ENCODE results near the gene RPL23.
"Not testable (repeated sequence)": the region's sequence is repeated elsewhere in the genome, so short reads cannot be mapped to it uniquely, and the experiment has no call there.

The RPL23 gene

GRCh38 chr17:38867968-38868816, 14.7 kb upstream of the RPL23 start:
- no peak for DNase-seq (ENCODE audit: low read depth in 2 of 2)

DNA sequence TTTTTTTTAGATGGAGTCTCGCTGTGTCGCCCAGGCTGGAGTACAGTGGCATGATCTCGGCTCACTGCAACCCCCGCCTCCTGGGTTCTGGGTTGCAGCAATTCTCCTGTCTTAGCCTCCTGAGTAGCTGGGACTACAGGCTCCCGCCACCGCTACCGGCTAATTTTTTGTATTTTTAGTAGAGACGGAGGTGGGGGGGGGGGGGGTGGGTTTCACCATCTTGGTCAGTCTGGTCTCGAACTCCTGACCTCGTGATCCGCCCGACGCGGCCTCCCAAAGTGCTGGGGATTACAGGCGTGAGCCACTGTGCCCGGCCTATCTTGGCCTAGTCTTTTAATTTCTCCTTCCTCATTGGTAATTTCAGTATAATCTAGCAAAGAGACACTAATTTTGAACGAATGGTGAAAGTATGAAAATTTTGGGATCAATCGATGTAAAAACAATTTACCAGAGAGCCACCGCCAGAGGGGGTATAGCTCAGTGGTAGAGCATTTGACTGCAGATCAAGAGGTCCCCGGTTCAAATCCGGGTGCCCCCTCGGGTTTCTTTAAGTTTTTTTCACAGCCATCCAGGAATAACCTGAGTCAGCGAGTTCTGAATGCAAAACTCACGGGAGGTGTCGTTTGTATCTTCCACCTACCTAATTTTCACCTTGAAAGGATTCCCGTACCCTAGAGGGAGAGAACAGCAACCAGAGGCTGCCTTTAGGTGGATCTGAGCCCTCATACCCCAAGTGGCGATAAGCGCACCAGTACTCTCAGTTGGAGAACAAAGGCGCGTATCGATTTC, 13.9 kb upstream of the RPL23 start:
- DNase-seq (ENCODE audit: low read depth in 2 of 2): peak in 1 of 2 donors; percentile 29

- no peak for DNase-seq (ENCODE audit: low read depth in 2 of 2)
Observed at GRCh38 chr17:38864636-38865398, 11.3 kb upstream of the RPL23 start.

DNA sequence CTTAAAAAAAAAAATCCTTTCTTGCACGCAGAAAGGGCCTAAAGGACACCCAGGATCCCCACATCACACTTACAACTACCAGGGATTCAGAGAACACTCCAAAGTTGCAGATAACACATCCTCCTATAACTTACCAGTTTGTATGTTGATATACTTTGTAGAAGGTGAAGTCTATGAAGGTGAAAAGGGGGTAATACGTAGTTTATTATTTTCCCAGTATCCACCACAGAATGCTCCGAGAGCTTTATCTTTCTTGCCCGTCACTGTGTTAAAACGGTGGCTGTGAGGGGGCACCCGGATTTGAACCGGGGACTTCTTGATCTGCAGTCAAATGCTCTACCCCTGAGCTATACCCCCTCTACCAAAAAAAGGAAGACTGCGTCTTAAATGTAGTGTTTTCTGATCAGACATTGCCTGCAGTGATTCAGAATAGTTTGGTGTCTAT, 7.9 kb upstream of the RPL23 start:
- DNase-seq (ENCODE audit: low read depth in 2 of 2): no peak

GRCh38 chr17:38857271-38857670, 3.8 kb upstream of the RPL23 start:
- DNase-seq (ENCODE audit: low read depth in 2 of 2): no peak

GRCh38 chr17:38855101-38855714, 1.7 kb upstream of the RPL23 start:
- DNase-seq (ENCODE audit: low read depth in 2 of 2): not testable (repeated sequence)

GRCh38 chr17:38852771-38853291, 690 bp downstream of the RPL23 start:
- DNase-seq (ENCODE audit: low read depth in 2 of 2): no peak

DNA sequence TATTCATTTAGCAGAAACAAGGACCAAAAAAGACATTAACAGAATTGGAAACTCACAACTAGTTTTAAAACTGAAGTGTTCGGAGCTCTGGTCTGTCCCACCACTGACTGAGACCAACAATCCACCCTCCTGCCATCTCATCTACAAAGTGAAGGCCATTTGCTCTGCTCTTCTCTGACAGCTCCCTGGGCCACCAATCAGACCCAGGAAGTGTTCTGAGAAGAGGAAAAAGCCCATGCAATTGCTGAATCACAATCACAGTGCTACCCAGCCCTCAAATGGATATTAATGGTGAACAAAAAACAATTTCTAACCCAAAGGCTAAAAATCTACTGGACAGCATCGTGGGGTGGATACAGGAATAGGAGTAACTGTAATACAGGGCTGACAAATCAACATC, 2.1 kb downstream of the RPL23 start:
- DNase-seq (ENCODE audit: low read depth in 2 of 2): no peak

GRCh38 chr17:38850374-38850773, 3.1 kb downstream of the RPL23 start:
- no peak for DNase-seq (ENCODE audit: low read depth in 2 of 2)

GRCh38 chr17:38848939-38849605, 4.4 kb downstream of the RPL23 start:
- DNase-seq (ENCODE audit: low read depth in 2 of 2): no peak

GRCh38 chr17:38848557-38848891, 5.0 kb downstream of the RPL23 start:
- DNase-seq (ENCODE audit: low read depth in 2 of 2): no peak

DNA sequence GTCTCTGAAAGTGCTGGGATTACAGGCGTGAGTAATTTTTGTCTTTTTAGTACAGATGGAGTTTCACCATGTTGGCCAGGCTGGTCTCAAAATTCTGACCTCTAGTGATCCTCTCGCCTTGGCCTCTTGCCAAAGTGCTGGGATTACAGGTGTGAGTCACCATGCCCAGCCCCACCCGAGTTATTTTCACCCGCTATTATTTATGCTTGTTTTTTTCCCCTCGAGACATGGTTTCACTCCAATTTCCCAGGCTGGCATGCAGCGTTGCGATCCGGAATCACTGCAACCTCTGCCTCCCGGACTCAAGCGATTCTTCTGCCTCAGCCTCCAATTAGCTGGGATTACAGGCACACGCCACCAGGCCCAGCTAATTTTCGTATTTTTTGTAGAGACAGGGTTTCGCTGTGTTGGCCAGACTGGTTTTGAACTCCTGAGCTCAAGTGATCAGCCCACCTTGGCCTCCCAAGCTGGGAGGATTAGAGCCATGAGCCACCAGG, 9.2 kb downstream of the RPL23 start:
- DNase-seq (ENCODE audit: low read depth in 2 of 2): no peak

DNA sequence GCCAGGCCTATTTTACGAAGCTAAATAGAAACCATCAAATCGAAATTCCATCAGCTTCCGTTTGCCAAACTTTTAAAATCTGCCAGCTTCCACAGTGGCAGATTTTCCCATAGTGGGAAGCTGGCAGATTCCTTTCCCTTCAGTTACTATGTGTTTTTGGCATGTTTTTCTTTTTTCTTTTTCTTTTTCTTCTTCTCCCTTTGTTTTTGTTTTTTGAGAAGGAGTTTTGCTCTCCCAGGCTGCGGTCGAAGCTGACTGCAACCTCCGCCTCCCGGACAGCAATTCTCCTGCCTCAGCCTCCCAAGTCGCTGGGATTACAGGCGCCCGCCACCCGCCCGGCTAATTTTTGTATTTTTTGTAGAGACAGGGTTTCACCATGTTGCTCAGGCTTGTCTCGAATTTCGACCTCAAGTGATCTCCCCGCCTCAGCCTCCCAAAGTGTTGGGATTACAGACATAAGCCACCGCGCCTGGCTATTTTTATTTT, 27.7 kb downstream of the RPL23 start:
- no peak for DNase-seq (ENCODE audit: low read depth in 2 of 2)

DNA sequence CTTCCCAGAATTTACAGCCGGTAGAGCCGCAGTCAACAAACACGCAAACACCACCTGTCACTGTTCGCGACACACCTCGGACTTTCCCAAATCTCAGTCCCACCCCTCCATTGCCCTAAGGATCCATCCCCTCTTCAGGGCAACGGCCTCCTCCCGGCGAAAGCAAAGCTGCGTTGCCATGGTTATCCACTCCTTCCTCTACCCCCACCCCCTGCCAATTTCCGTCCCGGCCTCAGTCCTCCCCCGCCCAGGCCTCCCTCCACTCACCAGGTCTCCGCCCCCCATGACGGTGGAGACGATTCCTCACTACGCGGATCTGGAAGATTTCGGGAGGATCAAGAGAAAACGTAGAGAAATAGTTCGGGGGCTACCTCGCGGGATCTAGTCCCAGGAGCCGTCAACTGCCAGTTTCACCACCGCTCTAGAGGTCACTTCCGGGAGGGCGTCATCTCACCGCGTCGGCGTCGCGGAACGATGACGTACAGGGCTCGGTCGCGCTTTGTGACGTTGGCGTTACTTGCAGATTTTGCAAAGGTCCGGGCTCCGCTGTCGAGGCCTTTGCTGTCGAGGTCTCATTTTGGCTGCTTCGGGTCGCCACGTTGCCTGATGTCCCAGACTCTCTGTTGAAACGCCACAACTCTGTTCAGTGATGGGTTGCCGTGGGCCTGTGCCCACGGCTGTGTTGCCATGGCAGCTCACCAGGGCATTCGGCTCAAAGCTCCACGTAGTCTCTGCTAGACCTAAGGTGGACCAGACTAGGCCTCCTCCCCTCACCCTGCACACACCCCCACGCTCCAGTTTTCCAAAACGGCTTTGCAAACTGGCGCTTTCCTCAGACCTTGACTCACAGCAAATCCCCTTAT, 28.4 kb downstream of the RPL23 start, which contains the start of gene CWC25:
Gene CWC25 (minus strand): TSS at position 423 of the 863 bp plus-strand sequence. CDS start 138 bp downstream, at position 285.
- peak; percentile 96 to 97 for DNase-seq (ENCODE audit: low read depth in 2 of 2)

- DNase-seq (ENCODE audit: low read depth in 2 of 2): no peak
Observed at GRCh38 chr17:38815576-38816193, 37.8 kb downstream of the RPL23 start.

GRCh38 chr17:38809828-38810227, 43.7 kb downstream of the RPL23 start:
- no peak for DNase-seq (ENCODE audit: low read depth in 2 of 2)

DNA sequence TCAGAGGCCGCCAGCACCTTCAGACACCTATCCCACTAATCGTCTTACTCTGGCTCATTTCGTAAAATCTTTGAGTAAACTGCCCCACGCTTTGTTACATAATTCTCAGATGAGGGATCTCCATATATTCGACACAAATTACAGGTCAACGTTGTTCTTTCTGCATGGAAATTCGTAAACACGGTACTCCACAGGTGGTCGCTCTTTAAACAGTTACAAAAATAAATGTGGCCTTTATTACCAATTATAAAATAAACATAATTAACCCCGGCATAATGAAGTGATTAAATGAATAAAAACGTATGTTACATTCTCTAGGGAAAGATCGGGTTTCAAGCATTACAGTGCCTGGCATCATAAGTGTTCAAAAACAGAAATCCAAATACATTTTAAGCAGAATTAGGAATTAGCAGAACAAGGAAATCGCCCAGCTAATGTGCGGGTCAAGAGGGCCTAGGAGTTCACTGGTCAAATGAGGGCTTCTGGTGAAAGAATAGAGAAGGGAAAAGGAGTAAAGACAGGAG, 53.2 kb downstream of the RPL23 start:
- DNase-seq (ENCODE audit: low read depth in 2 of 2): no peak

DNA sequence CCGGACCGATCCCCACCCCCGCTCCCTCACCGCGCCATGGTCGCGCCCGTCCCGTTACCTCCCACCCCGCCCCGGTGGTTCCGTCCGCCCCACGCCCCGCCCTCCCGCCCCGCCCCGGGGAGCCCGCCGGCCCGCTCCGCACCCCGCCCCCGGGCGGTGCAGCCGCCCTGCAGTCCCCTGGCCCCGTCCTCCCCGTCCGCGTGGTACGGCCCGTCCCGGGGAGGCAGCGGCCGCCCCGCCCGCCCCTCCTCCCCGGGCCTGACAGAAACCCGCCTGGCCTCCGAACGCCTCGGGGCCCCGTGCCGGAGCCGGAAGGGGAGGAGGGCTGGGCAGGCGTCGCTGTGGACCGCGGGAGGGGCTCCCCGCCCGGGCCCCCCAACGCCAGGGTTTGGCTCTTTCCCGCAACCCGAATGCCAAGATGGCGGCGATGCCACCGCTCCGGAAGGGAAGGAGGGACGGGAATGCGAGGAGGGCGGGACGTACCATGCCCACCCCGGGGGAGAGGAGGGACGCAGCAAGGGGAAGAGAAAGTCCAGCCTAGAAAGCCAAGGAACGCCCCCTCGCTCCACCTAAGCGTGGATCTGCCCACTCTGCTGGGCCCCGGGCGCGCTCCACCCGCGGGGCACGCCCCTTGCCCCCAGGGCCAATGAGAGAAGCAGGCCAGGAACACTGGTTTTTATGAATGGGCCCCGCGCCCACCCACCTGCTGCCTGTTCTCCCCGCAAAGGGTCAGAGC, 53.9 kb downstream of the RPL23 start, which contains the start of gene PIP4K2B:
Gene PIP4K2B (minus strand): TSS at position 56 of the 736 bp plus-strand sequence. CDS start 132 bp downstream, outside the sequence.
- DNase-seq (ENCODE audit: low read depth in 2 of 2): peak; percentile 68 to 73
